ENCODE data around the gene IGFBP6.

The IGFBP6 gene, protein sequence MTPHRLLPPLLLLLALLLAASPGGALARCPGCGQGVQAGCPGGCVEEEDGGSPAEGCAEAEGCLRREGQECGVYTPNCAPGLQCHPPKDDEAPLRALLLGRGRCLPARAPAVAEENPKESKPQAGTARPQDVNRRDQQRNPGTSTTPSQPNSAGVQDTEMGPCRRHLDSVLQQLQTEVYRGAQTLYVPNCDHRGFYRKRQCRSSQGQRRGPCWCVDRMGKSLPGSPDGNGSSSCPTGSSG

GRCh38 chr12:53097564-53098353 lies at the start of gene IGFBP6:
IGFBP6 (plus strand) TSS chr12:53097667; CDS start chr12:53097718, 51 bp downstream.
- peak in 1 of 2 experiments; percentile 24 for DNase-seq

DNA sequence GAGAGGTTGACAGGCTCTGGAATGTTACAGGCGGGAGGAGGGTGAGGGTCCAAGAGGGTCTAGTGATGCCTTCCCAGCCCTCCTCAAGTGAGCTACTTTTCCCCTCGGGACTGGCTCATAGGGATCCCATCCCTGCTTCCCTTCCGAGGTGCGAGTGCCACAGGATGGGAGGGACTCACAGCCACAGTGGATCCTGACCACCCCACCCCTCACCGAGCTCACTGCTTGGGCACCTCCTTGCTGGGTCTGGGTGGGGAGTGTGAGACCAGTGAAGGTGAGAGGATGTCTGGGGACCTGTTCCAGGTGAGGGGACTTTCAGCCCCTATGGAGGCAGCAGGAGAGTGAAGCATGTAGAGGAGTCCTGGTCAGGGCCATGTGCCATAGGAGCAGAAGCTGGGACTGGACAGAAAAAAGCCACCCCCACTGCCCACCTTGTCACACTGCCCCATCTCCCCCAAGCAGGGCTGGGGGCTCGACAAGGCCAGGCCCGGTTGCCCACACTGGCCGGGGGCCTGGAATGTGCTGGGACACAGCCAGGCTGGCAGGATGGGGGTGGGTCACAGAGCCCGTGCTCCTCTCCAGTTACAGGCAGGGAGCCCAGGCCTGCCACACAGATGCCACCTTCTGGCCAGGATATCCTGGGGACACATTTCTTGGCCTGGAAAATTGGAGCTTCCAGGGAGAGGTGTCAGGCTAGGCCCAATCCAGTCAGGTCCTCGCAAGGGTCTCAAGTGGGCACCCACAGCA lies 49.3 kb upstream of the IGFBP6 start:
- DNase-seq, result peak in 1 of 2 experiments; percentile 69

- peak in 1 of 2 experiments; percentile 55 for DNase-seq
These were observed 48.6 kb upstream of the IGFBP6 start for GRCh38 chr12:53048780-53049401.

DNA sequence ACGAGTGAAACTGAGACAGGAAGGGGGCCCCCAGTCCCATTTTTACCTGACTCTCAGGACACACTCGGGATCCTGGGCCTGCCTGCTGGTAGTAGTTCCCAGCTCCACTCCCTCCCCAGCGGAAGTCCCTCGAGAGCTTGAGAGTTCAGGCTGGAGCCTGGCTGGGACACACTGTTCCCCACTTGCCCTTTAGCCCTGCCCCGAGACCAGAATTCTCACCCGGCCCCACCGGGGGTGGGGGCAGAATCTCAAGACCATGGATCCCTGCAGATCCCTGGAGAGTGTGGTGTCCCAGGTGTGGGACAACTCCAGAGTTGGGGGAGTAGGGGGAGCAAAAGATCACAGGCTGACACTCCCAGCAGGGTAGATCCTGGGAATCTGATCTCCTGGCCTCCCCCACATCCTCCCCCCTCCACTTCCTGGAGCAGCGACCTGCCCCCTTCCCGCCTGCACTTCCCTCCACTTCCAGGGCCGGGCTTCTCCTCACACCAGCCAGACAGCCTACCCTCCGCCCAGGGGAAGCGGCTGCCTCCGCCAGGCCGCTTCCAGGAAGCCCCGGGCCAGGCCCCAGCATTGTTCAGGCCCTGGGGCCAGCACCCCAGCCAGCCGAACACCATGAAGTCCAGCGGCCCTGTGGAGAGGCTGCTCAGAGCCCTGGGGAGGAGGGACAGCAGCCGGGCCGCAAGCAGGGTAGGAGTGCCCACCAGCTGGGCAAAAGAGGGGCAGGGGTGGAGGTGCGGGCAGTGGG lies 47.7 kb upstream of the IGFBP6 start, which contains the start of gene TNS2:
TNS2 (plus strand) TSS at position 495 of the 748 bp plus-strand sequence; CDS start at position 616, 121 bp downstream.
- DNase-seq, result no peak

- no peak for DNase-seq
These were observed 46.9 kb upstream of the IGFBP6 start for GRCh38 chr12:53050426-53051057.

DNA sequence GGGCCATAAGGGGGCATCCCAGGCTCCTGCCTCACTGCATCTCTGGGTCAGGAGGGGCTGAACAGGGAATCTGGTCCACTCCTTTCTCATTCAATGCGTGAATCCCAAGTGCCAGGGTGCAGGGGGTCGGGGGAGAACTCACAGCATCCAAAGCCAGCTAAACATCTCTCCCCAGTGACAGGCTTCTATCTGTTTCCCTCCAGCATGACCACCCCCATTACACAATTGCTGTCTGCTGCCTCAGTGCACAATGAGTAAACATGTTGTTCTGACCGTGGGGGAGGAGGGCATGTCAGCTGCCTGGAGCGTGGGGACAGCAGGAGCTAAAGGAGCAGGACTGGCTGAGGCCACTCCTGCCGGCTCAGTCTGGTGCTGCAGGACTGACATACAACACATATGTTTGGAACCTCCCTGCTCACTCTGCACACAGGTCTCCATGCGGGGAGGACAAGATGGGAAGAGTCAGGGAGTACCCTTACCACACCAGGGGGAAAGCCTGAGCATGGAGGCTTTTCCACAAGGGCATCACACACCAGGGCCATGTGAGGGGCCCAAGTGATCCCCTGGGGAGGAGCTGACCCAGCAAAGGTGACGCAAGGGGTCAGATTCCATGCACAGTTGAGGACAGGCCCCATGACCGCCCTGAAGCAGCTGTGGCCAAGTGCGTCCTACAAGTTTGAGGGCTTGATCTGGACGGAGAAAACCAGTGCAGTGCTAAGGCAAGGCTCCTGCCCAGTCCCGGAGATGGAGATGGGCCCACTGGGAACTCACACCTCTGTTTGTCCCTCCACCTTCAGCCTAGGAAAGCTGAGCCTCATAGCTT lies 46.2 kb upstream of the IGFBP6 start:
- no peak for DNase-seq

- no peak for DNase-seq
These were observed 45.5 kb upstream of the IGFBP6 start for GRCh38 chr12:53051881-53052412.

DNA sequence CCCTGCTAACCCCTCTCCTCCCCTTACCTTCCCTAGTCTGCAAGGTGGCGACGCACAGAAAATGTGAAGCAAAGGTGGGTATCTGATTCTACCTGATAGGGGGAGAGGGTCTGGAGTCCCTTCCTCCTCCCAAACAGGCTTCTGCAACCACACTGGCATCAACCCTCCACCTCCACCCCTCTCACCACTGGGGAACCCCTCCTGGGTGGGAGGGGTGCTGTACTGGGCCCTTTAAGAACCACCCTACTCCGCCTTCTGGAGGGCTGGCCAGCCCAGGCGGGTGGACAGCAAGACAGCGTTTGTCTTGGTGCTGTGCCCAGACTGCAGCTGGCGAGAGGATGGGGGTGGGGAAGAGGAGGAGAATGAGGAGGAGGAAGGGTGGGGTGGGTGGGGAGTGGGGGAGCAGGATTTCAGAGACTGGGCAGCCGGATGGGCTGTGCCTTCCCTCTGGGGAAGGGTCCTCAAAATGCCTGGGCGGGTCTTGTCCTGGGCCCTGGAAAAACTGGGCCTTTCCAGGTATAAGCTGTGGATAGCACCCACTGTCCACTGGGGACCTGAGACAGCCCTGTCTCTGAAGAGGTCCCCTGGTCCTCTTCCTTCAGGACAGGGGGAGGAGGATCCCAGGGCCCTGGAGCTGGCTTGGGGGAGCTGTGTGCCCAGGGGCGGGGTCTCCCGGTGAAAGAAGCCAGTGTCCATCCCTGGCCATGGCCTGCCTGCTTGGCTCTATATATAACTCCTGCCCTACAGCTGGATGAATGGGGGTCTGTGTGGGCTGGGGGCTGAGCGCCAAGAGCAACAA lies 44.8 kb upstream of the IGFBP6 start:
- peak in 1 of 2 experiments; percentile 40 for DNase-seq

DNA sequence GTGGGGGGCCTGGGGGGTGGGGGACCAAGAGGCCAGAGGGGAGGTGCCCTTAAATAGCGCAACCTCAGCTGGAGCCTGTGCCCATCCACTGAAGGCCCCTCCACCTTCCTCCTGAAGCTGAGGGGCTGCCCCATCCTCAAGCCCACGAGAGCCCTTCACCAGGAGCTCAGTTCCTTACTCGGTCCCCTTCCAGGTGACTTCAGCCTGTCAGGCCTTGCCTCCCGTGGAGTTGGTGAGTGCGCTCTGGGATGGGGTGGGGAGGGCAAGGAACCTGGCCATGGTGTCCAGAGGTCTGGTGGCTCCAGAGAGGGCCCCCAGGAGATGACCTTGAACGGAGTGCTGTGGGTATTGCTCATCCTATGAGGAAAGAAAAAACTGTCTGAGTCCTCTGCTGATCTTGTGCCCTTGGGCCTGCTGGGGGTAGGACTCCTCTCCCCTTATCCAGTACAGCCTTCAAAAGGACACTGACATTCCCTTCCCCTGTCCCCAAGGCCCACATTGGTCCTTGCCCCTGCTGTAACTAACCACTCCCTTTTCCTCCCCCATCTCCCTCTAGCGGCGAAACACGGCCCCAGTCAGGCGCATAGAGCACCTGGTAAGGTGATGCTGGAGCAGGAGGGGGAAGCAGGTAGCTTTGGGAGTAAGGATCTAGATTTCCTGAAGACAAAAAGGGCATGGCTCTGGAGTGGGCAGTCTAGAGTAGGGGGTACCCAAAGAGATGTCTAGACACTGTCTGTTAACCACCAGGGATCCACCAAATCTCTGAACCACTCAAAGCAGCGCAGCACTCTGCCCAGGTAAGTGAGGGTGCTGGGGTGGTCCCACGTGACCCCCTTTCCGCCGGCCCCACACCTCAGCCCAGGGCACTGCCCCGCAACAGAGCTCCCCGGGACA lies 44.0 kb upstream of the IGFBP6 start:
- no peak for DNase-seq

DNA sequence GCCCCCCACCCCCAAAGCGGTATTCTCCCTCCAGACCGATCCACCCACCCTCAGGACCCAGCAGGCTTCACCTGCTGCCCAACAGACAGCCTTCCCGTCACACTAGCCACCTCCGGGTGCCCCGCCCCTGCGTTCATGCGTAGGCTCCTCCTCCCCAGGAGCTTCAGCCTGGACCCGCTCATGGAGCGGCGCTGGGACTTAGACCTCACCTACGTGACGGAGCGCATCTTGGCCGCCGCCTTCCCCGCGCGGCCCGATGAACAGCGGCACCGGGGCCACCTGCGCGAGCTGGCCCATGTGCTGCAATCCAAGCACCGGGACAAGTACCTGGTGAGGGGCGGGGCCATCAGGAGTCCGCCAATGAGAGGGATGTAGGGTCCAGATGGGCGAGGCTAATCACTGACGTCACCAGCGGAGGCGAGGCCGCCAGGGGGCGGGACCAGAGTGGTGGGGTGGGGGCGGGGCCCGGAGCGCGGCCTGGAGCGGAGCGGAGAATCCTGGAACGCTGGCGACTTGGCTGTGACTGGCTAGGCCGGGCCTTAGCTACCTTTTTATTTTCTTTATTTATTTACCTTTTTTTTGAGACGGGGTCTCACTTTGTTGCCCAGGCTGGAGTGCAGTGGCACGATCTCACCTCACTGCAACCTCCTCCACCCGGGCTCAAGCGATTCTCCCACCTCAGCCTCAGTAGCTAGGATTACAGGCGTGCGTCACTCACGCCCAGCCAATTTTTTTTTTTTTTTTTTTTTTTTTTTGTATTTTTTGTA lies 43.2 kb upstream of the IGFBP6 start:
- peak; percentile 80 to 93 for DNase-seq

DNA sequence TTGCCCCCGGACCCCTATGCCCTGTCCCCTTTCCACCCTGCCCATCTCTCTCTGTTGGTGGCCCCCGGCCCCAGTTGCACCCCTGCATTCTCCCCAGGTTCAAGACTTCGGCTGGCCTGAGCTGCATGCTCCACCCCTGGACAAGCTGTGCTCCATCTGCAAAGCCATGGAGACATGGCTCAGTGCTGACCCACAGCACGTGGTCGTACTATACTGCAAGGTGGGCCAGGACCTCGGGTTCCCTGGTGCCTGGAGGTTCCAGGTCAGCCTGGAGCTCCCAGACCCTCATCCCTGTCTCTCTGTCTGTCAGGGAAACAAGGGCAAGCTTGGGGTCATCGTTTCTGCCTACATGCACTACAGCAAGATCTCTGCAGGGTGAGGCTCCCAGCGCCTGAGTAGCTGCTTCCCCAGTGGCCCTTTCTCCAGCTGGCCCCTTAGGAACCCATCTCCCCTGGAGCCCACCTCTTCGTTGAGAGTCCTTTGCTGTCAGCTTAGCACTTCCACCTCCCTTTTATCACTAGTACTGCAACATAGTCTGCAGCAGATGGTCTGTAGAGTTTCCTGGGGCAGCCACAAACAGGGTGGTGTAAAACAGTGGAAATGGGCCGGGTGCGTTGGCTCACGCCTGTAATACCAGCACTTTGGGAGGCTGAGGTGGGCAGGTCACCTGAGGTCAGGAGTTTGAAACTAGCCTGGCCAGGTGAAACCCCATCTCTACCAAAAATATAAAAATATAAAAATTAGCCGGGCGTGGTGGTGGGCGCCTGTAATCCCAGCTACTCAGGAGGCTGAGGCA lies 41.8 kb upstream of the IGFBP6 start:
- DNase-seq, result no peak

GRCh38 chr12:53056296-53056695 lies 41.2 kb upstream of the IGFBP6 start:
- DNase-seq, result no peak

GRCh38 chr12:53056901-53057300 lies 40.6 kb upstream of the IGFBP6 start:
- DNase-seq, result no peak

- no peak for DNase-seq
These were observed 39.5 kb upstream of the IGFBP6 start for GRCh38 chr12:53057816-53058500.

GRCh38 chr12:53058674-53059433 lies 38.6 kb upstream of the IGFBP6 start:
- no peak for DNase-seq

Measured in NCI-H446 (cell line).